ENCODE measurements around the gene FAM135A.

GRCh38 chr6:70415247-70415646 lies 1.9 kb downstream of the FAM135A start:
- TF ChIP-seq CTCF (IDR thresholded peaks at IDR 0.05 in 2 of 3, conservative IDR thresholded peaks at IDR 0.05 in 1 of 3; ENCODE audit: control insufficient read depth in 2 of 3, extremely low read depth in 1 of 3, insufficient read depth in 1 of 3, low read depth in 3 of 3, low read length in 3 of 3) (no peak), SRF (IDR thresholded peaks at IDR 0.05; ENCODE audit: low read depth in 2 of 2, low read length in 2 of 2) (no peak), PKNOX1 (IDR thresholded peaks at IDR 0.05) (no peak), SIN3A (IDR thresholded peaks at IDR 0.05; ENCODE audit: low read depth, low read length) (no peak), ZBTB4 (CRISPR knock-in tag; IDR thresholded peaks at IDR 0.05) (no peak), RFX5 (IDR thresholded peaks at IDR 0.05; ENCODE audit: low read depth, low read length) (no peak), RELA (IDR thresholded peaks at IDR 0.05; ENCODE audit: borderline replicate concordance, partially characterized antibody) (no peak), NFYB (IDR thresholded peaks at IDR 0.05; ENCODE audit: insufficient read depth, low read depth, low read length) (no peak), POLR2AphosphoS5 (IDR thresholded peaks at IDR 0.05; ENCODE audit: low read length) (no peak), KDM1A (IDR thresholded peaks at IDR 0.05; ENCODE audit: borderline replicate concordance) (no peak), ZBTB33 (IDR thresholded peaks at IDR 0.05) (no peak), SP1 (IDR thresholded peaks at IDR 0.05; ENCODE audit: low read depth, low read length) (no peak), NR2C1 (IDR thresholded peaks at IDR 0.05) (no peak), ZZZ3 (IDR thresholded peaks at IDR 0.05; ENCODE audit: control insufficient read depth, insufficient read length, low read depth) (no peak)

Data from GM12878 (cell line).